Measurements from ENCODE around the gene RBM38. TPM values are rescaled to one million over a fixed set of nuclear protein-coding genes. Genes with fewer than 3 reads are reported as not detected.
"Not testable (repeated sequence)": the region's sequence is repeated elsewhere in the genome, so short reads cannot be mapped to it uniquely, and the experiment has no call there.

The RBM38 gene
- total RNA-seq, result 100 to 1,000 TPM; 116 to 119 TPM

- H3K27me3 Mint-ChIP-seq, result no peaks in the 10 kb centered on the region
- CTCF ChIA-PET, result interaction anchor here (0.6 to 5.1 kb wide), 9 partner anchors 8 to 228 kb away, joined by 3 to 40 read pairs (median 7); no protein-coding TSS in a partner anchor
These were observed at the start of gene RBM38 for GRCh38 chr20:57390604-57391438. Gene RBM38, plus strand, starts transcription at chr20:57391396. Its CDS starts 186 bp downstream, at chr20:57391582.

GRCh38 chr20:57341663-57342062, 49.5 kb upstream of the RBM38 start:
- H3K4me1 Mint-ChIP-seq, result no peaks in the 10 kb centered on the region
- ChIA-PET POLR2A (no interaction called here), CTCF (no interaction called here)
- no peak overlapping the region for H3K4me3 Mint-ChIP-seq
- H3K27me3 Mint-ChIP-seq, result peaks cover 28% of the 10 kb centered on the region
- H3K27ac Mint-ChIP-seq, result no peak overlapping the region
- DNase-seq, result no peak
- H3K9me3 Mint-ChIP-seq, result no peaks in the 10 kb centered on the region
- H3K36me3 Mint-ChIP-seq (ENCODE audit: low read depth), result no peaks in the 10 kb centered on the region

More at GRCh38 chr20:57390604-57391438, at the start of gene RBM38:
- Mint-ChIP-seq H3K4me3 (peak within 1 kb of the TSS; percentile 98), H3K36me3 (ENCODE audit: low read depth) (peaks cover 35% of the 10 kb centered on the region), H3K9me3 (no peaks in the 10 kb centered on the region), H3K4me1 (peaks cover 48% of the 10 kb centered on the region), H3K27ac (peak within 1 kb of the TSS; percentile 96)
- POLR2A ChIA-PET, result interaction anchor here (0.8 to 7.1 kb wide), 20 partner anchors 8 to 232 kb away, joined by 3 to 157 read pairs (median 4); partner anchors contain the start of genes RAE1 and ZBP1
- peak; percentile 83 for DNase-seq

- Mint-ChIP-seq H3K4me3 (no peak overlapping the region), H3K4me1 (no peaks in the 10 kb centered on the region), H3K27ac (no peak overlapping the region), H3K27me3 (peaks cover 32% of the 10 kb centered on the region), H3K9me3 (no peaks in the 10 kb centered on the region), H3K36me3 (ENCODE audit: low read depth) (no peaks in the 10 kb centered on the region)
- CTCF ChIA-PET, result interaction anchor here (1.2 kb wide), 1 partner anchor 10 kb away, joined by 4 read pairs; no protein-coding TSS in a partner anchor
- POLR2A ChIA-PET, result no interaction called here
- DNase-seq, result no peak
These were observed 48.4 kb upstream of the RBM38 start for GRCh38 chr20:57342829-57343228.

- ChIA-PET POLR2A (no interaction called here), CTCF (interaction anchor here (0.7 to 5.2 kb wide), 18 partner anchors 9 to 287 kb away, joined by 3 to 33 read pairs (median 4); partner anchors contain the start of gene SPO11)
- no peaks in the 10 kb centered on the region for H3K36me3 Mint-ChIP-seq (ENCODE audit: low read depth)
- no peaks in the 10 kb centered on the region for H3K4me1 Mint-ChIP-seq
- H3K9me3 Mint-ChIP-seq, result no peaks in the 10 kb centered on the region
- H3K4me3 Mint-ChIP-seq, result no peak overlapping the region
- H3K27ac Mint-ChIP-seq, result no peak overlapping the region
- peak; percentile 74 for DNase-seq
- H3K27me3 Mint-ChIP-seq, result peaks cover 25% of the 10 kb centered on the region
These were observed 44.7 kb upstream of the RBM38 start for GRCh38 chr20:57346477-57346876.

- Mint-ChIP-seq H3K9me3 (no peaks in the 10 kb centered on the region), H3K27me3 (peaks cover 15% of the 10 kb centered on the region), H3K27ac (no peak overlapping the region), H3K4me1 (peaks cover 7% of the 10 kb centered on the region), H3K4me3 (no peak overlapping the region), H3K36me3 (ENCODE audit: low read depth) (peaks cover 3% of the 10 kb centered on the region)
- CTCF ChIA-PET, result interaction anchor here (1.1 to 5.2 kb wide), 6 partner anchors 8 to 256 kb away, joined by 4 to 33 read pairs (median 6); no protein-coding TSS in a partner anchor
- POLR2A ChIA-PET, result no interaction called here
- DNase-seq, result no peak
These were observed 43.8 kb upstream of the RBM38 start for GRCh38 chr20:57347393-57347792.

- not testable (repeated sequence) for H3K27me3 Mint-ChIP-seq; H3K36me3 Mint-ChIP-seq (ENCODE audit: low read depth); H3K4me3 Mint-ChIP-seq; H3K9me3 Mint-ChIP-seq; H3K27ac Mint-ChIP-seq; DNase-seq
- ChIA-PET POLR2A (interaction anchor here (1.0 to 1.9 kb wide), 2 partner anchors 42 to 98 kb away, joined by 4 to 8 read pairs; partner anchors contain the start of gene RBM38), CTCF (interaction anchor here (1.3 to 5.2 kb wide), 2 partner anchors 150 to 257 kb away, joined by 3 to 33 read pairs; no protein-coding TSS in a partner anchor)
- peaks cover 17% of the 10 kb centered on the region for H3K4me1 Mint-ChIP-seq
These were observed 42.8 kb upstream of the RBM38 start for GRCh38 chr20:57348200-57348921.

GRCh38 chr20:57348922-57349574, 42.1 kb upstream of the RBM38 start:
- peaks cover 15% of the 10 kb centered on the region for H3K36me3 Mint-ChIP-seq (ENCODE audit: low read depth)
- not testable (repeated sequence) for H3K9me3 Mint-ChIP-seq, DNase-seq, H3K27me3 Mint-ChIP-seq, H3K27ac Mint-ChIP-seq
- H3K4me1 Mint-ChIP-seq, result peaks cover 20% of the 10 kb centered on the region
- CTCF ChIA-PET, result interaction anchor here (1.0 to 5.2 kb wide), 3 partner anchors 49 to 258 kb away, joined by 3 to 33 read pairs (median 3); no protein-coding TSS in a partner anchor
- H3K4me3 Mint-ChIP-seq, result peak overlapping the region; percentile 51
- POLR2A ChIA-PET, result interaction anchor here (1.0 to 1.9 kb wide), 2 partner anchors 42 to 98 kb away, joined by 4 to 8 read pairs; partner anchors contain the start of gene RBM38

- peaks cover 20% of the 10 kb centered on the region for H3K4me1 Mint-ChIP-seq
These were observed 41.0 kb upstream of the RBM38 start for GRCh38 chr20:57350081-57350710.

GRCh38 chr20:57350726-57351041, 40.5 kb upstream of the RBM38 start:
- Mint-ChIP-seq H3K27ac (peak overlapping the region; percentile 75), H3K4me1 (peaks cover 20% of the 10 kb centered on the region), H3K4me3 (peak overlapping the region; percentile 89), H3K36me3 (ENCODE audit: low read depth) (peaks cover 27% of the 10 kb centered on the region)
- POLR2A ChIA-PET, H3K9me3 Mint-ChIP-seq, DNase-seq, H3K27me3 Mint-ChIP-seq: not testable (repeated sequence)
- CTCF ChIA-PET, result interaction anchor here (5.2 kb wide), 1 partner anchor 260 kb away, joined by 33 read pairs; no protein-coding TSS in a partner anchor

More at GRCh38 chr20:57350081-57350710, 41.0 kb upstream of the RBM38 start:
- Mint-ChIP-seq H3K27me3 (peaks cover 7% of the 10 kb centered on the region), H3K27ac (no peak overlapping the region), H3K4me3 (peak overlapping the region; percentile 51), H3K36me3 (ENCODE audit: low read depth) (peaks cover 24% of the 10 kb centered on the region), H3K9me3 (no peaks in the 10 kb centered on the region)
- CTCF ChIA-PET, result interaction anchor here (1.0 to 5.2 kb wide), 2 partner anchors 48 to 259 kb away, joined by 3 to 33 read pairs; no protein-coding TSS in a partner anchor
- no peak for DNase-seq
- POLR2A ChIA-PET, result interaction anchor here (1.9 kb wide), 1 partner anchor 40 kb away, joined by 8 read pairs; the partner anchor contains the start of gene RBM38

GRCh38 chr20:57351042-57351783, 40.0 kb upstream of the RBM38 start, which contains the start of gene RAE1:
Gene RAE1, plus strand, starts transcription at chr20:57351255. Its CDS starts 2,784 bp downstream, at chr20:57354039.
- H3K27me3 Mint-ChIP-seq, result peaks cover 7% of the 10 kb centered on the region
- peak; percentile 91 for DNase-seq
- POLR2A ChIA-PET, result interaction anchor here (0.9 to 2.4 kb wide), 3 partner anchors 20 to 40 kb away, joined by 3 to 20 read pairs (median 7); partner anchors contain the start of gene RBM38
- H3K27ac Mint-ChIP-seq, result peak within 1 kb of the TSS; percentile 75
- CTCF ChIA-PET, result no interaction called here
- peaks cover 20% of the 10 kb centered on the region for H3K4me1 Mint-ChIP-seq
- H3K4me3 Mint-ChIP-seq, result peak within 1 kb of the TSS; percentile 89
- H3K36me3 Mint-ChIP-seq (ENCODE audit: low read depth), result peaks cover 31% of the 10 kb centered on the region
- H3K9me3 Mint-ChIP-seq, result no peaks in the 10 kb centered on the region

- Mint-ChIP-seq H3K27me3 (peaks cover 6% of the 10 kb centered on the region), H3K36me3 (ENCODE audit: low read depth) (peaks cover 35% of the 10 kb centered on the region), H3K4me1 (peaks cover 20% of the 10 kb centered on the region), H3K27ac (peak overlapping the region; percentile 65), H3K4me3 (peak overlapping the region; percentile 89), H3K9me3 (no peaks in the 10 kb centered on the region)
- CTCF ChIA-PET, result interaction anchor here (0.8 kb wide), 1 partner anchor 27 kb away, joined by 3 read pairs; no protein-coding TSS in a partner anchor
- POLR2A ChIA-PET, result interaction anchor here (1.2 to 2.4 kb wide), 2 partner anchors 23 to 39 kb away, joined by 7 to 20 read pairs; partner anchors contain the start of gene RBM38
- DNase-seq, result no peak
These were observed 38.9 kb upstream of the RBM38 start for GRCh38 chr20:57352305-57352704.

Data from activated CD4-positive, alpha-beta memory T cell treated with anti-CD3 and anti-CD28 coated beads, Interleukin-2, amount 10 ng/mL, durations not matched to agents 7 days and 5 days (primary cell).